GM23248 (cell line): ENCODE measurements around the gene LTBP4.

ENCODE experiments used
- EZH2 ChIP-seq: fragments of 200-600 bp; sonication (generic); IDR thresholded peaks from 2 replicates; pipeline ENCODE4 v1.6.1; 2018; ENCODE audit warnings: antibody characterized with exemption, mild to moderate bottlenecking; ENCODE audit not compliant: insufficient read depth, poor library complexity, severe bottlenecking
- EZH2phosphoT487 ChIP-seq: fragments of 200-600 bp; sonication (generic); IDR thresholded peaks from 2 replicates; pipeline ENCODE4 v1.6.1; 2018; ENCODE audit warnings: antibody characterized with exemption, moderate library complexity, mild to moderate bottlenecking, low read depth; ENCODE audit not compliant: insufficient read depth

DNA sequence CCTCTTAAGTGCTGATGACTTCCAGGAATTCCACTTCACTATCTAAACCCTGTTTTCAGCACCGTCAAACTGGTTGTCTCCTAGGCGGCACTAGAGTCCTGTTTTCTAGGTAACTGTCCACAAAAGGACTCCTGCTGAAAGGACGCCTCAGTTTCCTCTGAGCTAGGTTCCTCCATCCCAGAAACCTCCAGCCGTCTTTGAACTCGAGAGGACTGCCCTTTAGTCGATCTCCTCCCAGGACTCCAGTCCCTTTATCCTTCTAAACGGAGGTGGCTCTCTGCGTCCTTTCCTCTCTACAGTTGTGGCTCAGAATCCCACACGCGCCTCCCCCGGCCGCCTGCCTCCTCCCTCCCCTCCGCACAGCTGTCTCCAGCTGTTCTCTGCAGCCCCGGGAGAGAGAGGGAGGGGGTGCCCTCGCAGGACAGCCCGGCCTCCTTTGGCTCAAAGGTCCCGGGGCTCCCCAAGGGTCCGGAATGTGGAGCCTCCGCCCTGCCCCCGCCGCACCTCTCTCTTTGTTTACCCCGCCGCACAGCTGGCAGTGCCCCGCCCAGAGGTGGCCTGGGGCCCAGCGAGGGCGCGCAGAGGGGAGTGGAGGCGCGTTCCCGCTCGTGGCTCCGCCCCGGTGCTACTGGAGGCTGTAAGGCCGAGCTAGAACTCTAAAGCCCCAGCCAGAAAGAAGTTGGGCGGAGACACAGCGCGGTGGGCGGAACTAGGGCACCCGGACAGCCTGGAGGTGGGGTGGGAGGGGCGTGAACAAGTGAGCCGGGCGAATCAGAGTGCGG is 2.4 kb downstream of the LTBP4 start:
- no peak for TF ChIP-seq EZH2
- TF ChIP-seq EZH2phosphoT487: no peak
